KOPT-K1 (cell line): ENCODE measurements around the gene MID2.
"Not testable (repeated sequence)": the region's sequence is repeated elsewhere in the genome, so short reads cannot be mapped to it uniquely, and the experiment has no call there.

Experiments
- H3K27ac ChIP-seq: fragments of 200-600 bp; sonication (generic); 2 replicates; pipeline ENCODE4 v1.5.1; 2016; ENCODE audit warnings: antibody characterized with exemption, mild to moderate bottlenecking, low read depth, low read length; ENCODE audit not compliant: poor library complexity, severe bottlenecking
- H3K36me3 ChIP-seq: fragments of 200-600 bp; sonication (generic); 2 replicates; pipeline ENCODE4 v1.5.1; 2017; ENCODE audit warnings: antibody characterized with exemption, mild to moderate bottlenecking, low read length, moderate library complexity; ENCODE audit not compliant: insufficient read depth
- H3K9me3 ChIP-seq: fragments of 200-600 bp; sonication (generic); 2 replicates; pipeline ENCODE4 v1.5.1; 2017; ENCODE audit warnings: antibody characterized with exemption, low read length, mild to moderate bottlenecking; ENCODE audit not compliant: insufficient read depth, poor library complexity, severe bottlenecking

MID2 gene

DNA sequence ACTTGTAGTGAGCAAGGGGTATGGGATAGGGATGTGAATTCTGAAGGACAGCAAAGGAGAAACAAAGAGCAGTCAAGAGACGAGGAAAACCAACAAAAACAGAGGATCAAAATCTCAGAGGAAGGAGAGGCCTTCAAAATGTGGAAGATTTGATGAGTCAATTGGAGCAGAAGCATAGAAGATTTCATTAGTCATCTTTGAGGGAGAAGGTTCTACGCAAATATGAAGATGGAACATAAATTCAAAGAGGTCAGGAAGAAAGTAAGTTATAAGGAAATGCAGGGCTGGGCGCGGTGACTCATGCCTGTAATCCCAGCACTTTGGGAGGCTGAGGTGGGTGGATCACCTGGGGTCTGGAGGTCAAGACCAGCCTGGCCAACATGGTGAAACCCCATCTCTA, 35.4 kb downstream of the MID2 start:
- Histone ChIP-seq H3K9me3 (no peaks in the 10 kb centered on the region), H3K36me3 (no peaks in the 10 kb centered on the region)

DNA sequence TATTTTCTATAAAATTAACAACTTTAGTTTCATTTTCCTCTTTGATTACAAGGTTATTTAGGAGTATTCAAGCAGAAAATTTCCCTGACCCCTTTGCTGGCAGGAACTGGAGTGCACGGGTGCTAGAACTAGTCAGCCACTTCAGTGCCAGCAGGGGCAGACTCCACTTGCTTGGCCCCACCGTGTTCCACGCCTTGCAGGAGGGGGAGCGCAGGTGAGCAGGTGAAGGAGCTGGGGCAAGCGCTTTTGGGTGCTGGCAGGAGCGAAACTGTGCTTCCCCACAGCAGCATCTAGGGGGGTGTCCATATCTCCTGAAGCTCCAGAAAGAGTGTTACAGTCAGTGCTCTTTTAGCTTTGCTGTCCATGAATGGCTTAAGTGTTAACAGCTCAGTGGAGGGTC, 45.5 kb downstream of the MID2 start:
- H3K36me3 ChIP-seq = no peaks in the 10 kb centered on the region
- no peak overlapping the region for H3K27ac ChIP-seq
- no peaks in the 10 kb centered on the region for H3K9me3 ChIP-seq

More for the DNA sequence above, 35.4 kb downstream of the MID2 start:
- H3K27ac ChIP-seq = no peak overlapping the region

DNA sequence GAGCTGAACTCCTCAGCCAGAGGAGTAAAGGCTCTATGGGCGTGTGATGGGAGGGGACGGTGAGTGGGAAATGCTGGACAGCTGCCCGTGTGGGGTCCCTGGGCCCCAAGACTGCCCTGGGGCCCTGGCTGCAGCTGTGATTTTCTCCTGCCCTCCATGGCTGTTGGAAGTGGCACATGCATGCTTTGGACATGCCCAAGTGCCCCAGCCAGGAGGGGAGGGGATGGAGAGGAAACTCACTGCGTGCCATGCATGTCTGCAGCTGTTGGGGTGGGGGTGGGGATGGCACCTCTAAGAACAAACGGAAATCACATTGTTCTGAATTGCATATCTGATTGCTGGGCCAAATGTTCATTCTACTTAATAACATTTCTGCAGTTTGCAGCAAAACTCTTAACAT, 52.4 kb downstream of the MID2 start:
- H3K36me3 ChIP-seq = no peaks in the 10 kb centered on the region
- H3K27ac ChIP-seq = no peak overlapping the region
- no peaks in the 10 kb centered on the region for H3K9me3 ChIP-seq

DNA sequence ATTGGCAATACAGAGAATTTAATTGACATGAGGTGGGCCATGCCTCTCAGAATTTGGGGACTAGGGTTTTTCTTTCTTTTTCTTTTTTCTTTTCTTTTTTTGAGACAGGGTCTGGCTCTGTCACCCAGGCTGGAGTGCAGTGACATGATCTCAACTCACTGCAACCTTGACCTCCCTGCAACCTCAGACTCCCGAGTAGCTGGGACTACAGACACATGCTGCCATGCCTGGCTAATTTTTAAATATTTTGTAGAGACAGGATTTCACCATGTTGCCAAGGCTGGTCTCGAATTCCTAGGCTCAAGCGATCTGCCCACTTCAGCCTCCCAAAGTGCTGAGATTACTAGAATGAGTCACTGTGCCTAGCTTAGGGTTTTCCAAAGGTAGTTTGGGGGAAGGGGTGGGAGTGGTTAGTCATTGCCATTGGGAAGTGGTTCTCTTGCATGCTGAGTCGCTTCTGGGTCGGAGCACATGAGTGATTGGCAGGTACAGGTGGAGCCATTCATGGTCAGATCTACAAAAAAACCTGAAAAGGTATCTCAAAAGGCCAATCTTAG, 54.5 kb downstream of the MID2 start:
- Histone ChIP-seq H3K36me3 (no peaks in the 10 kb centered on the region), H3K27ac (no peak overlapping the region), H3K9me3 (no peaks in the 10 kb centered on the region)

DNA sequence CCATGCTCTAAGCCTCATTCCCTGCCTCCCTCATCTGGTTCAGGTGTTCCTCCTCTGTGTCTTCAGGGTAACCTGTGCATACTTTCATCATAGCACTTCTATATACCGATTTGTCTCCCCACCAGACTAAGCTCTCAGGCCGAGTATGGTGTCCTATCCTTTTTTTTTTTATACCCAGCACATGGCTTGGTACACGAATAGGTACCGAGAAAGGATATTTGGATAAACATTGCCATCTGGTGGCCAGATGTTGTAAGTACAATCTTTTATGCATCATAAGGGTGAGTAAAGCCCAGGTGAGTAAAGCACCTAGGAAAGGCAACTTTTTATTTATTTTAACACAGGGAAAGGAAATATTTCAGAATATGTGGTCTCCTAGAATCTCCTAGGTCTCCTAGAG, 68.4 kb downstream of the MID2 start:
- Histone ChIP-seq H3K9me3 (peaks cover 10% of the 10 kb centered on the region), H3K27ac (no peak overlapping the region)

DNA sequence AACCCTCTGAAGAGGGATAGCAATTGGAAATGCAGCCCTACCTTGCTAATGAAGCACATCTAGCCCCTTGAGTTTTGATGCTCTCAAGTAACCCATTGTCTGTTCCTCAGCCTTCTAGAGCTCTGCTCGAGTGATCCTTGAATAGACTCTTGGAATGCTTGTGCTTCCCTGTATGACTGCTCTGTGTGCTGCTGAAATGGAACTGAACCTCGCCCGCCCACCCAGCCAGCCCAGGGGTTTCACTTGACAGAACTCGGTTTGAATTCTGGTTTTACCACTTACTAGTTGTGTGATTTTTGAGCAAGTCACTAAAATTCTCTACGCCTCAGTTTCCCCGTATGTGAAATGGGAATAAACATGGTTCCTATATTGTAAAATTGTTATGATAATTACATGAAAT, 77.1 kb downstream of the MID2 start:
- H3K9me3 ChIP-seq = no peaks in the 10 kb centered on the region
- H3K36me3 ChIP-seq = no peaks in the 10 kb centered on the region
- no peak overlapping the region for H3K27ac ChIP-seq

More for the DNA sequence above, 68.4 kb downstream of the MID2 start:
- no peaks in the 10 kb centered on the region for H3K36me3 ChIP-seq

DNA sequence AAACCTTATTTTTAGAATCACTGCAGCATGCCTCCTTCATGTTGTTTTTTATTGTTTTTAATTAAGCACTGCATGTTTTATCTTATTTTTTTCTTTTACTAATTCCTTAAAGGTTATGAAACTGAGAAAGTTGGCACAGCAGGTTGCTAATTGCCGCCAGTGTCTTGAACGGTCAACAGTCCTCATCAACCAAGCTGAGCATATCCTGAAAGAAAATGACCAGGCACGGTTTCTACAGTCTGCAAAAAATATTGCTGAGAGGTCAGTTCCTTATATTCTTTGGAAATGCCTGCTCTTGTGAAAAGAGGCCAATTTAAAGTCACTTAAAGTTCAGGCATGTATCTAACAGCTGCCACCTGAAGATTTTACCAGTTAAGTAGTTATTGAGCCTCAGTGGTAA, 79.7 kb downstream of the MID2 start:
- Histone ChIP-seq H3K36me3 (no peaks in the 10 kb centered on the region), H3K9me3 (no peaks in the 10 kb centered on the region), H3K27ac (no peak overlapping the region)

DNA sequence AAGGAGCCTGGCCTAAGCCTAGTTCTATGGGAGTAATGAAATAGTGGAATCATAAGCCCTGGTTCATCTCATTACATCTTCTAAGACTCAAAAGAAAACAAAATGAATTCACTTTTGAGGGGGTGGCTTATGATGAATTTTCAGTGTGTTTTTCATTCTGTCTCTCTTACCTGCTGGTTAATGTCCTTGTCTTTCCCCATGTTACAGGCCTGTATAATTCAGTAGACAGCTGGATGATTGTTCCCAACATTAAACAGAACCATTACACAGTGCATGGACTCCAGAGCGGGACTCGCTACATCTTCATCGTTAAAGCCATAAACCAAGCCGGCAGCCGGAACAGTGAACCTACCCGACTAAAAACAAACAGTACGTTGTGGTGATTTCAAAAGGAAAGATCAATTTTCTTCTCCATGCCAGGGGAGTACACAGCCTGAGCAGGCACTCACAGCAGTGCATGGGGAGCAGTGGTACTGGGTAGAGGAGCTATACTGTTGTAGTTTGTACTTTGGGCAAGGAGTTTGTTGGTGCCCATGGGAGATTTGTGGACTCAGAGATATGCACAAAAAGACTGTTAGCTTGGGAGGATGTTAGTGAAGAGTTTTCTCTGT, 98.6 kb downstream of the MID2 start:
- Histone ChIP-seq H3K27ac (no peak overlapping the region), H3K9me3 (no peaks in the 10 kb centered on the region), H3K36me3 (no peaks in the 10 kb centered on the region)

DNA sequence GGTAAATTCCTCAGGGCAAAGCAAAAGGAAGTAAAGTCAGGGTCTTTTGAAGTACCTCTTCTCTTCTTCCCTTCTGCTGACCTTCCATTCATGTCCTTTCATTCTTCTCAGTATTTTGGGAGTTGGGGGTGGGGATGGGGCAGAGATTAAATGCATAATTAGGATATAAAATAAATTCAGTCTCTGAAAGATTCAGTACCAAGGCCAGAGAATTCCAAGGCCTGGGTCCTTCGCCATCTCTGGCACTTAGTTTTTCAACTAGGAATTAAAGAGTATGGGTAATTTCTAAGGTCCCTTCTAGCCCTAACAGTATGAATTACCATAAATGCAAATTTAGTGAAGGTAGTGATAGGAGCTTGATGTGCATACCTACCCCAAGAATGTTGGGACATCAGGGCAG, 108.6 kb downstream of the MID2 start:
- Histone ChIP-seq H3K9me3 (no peaks in the 10 kb centered on the region), H3K36me3 (no peaks in the 10 kb centered on the region), H3K27ac (no peak overlapping the region)

DNA sequence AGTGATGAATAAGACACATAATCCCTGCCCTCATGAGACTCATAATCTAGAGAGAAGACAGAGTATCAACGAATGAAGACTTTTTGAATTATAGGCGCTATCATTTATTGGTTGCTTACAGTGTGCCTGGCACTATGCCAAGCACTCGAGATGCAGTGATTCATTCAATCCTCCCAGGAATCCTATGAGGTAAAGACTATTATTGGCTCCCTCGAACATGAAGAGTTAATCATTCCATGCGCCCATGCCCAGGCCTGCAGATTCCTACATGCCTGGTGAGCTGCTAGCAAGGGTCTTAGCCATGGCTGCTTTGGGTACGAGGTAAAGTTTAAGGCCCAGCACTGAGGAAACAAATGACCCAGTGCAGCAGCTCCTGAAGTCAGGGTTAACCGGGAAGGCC, 109.5 kb downstream of the MID2 start:
- no peak overlapping the region for H3K27ac ChIP-seq
- H3K9me3 ChIP-seq = no peaks in the 10 kb centered on the region

DNA sequence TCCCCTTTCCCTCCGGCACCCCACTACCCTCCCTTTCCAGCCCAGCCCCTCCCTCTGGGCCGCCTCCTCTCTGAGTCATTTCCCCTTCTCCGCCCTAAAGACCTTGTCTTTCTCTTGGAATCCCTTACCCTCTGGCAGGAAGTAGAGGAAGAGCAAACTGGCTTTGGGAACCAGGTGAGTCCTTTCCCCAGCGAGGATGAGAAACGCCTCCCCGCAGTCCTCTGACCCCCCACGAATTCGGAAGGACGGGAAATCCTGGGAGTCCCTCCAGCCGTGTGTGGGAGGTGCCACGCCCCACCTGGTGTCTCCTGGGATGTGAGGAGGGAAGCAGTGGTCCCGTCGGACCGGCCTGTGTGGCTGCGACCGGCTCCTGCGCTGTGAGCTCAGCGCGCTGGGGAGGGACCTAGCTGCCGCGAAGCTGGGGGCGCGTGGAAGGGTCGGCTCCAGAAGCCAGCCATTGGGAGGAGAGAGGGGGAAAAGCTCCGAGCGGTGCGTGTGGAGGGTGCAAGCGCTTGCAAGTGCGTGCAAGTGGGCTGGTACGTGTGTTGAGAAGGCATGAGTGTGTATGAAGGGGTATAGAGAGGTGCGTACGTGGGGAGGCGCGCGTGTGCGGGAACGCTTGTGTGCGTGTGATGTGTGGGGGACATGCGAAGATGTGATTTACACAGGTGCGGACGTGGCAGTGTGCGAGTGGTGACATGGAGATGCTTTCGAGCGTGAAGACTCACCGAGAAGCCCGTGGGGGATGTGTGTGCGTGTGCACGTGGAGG, 110.2 kb downstream of the MID2 start:
- Histone ChIP-seq H3K27ac (no peak overlapping the region), H3K9me3 (no peaks in the 10 kb centered on the region), H3K36me3 (no peaks in the 10 kb centered on the region)

More for the DNA sequence above, 109.5 kb downstream of the MID2 start:
- H3K36me3 ChIP-seq = no peaks in the 10 kb centered on the region

DNA sequence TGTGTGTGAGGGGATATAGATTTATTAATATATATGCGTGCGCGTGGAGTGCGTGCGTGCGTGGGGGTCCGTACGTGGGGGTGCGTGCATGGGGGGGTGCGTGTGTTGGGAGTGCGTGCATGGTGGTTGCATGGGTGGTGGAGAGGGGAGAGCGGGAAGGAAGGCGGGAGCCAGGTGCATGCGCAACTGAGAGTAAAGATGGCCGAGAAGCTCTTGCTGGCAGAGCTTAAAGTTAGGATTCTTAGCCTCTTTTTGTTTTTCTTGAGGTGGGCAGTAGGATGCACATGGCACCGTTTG, 110.7 kb downstream of the MID2 start:
- Histone ChIP-seq H3K36me3 (no peaks in the 10 kb centered on the region), H3K27ac (no peak overlapping the region), H3K9me3 (no peaks in the 10 kb centered on the region)

DNA sequence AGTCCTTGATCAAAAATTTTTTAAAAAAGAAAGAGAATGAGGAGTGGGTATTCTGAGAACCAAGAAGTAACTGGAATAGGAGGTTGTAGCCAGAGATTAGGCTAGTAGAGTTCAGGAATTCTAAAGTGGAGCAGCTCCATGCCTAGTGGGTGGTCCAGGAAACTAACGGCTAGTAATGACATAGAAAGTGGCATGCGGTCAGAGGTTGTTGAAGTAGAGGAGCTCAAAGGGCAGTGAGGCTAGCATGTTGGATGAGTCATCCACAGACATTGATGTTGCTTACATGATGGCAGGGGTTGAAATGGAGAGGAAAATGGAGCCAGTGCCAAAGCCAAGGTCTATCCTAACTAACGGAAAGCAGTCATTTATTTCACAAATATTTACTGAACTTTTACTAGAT, 114.4 kb downstream of the MID2 start:
- H3K9me3 ChIP-seq = no peaks in the 10 kb centered on the region
- H3K27ac ChIP-seq = no peak overlapping the region
- no peaks in the 10 kb centered on the region for H3K36me3 ChIP-seq

DNA sequence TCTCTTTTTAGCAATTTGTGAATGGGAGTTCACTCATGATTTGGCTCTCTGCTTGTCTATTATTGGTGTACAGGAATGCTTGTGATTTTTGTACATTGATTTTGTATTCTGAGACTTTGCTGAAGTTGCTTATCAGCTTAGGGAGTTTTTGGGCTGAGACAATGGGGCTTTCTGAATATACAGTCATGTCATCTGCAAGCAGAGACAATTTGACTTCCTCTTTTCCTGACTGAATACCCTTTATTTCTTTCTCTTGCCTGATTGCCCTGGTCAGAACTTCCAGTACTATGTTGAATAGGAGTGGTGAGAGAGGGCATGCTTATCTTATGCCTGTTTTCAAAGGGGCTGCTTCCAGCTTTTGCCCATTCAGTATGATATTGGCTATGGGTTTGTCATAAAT, 129.7 kb downstream of the MID2 start:
- not testable (repeated sequence) for H3K27ac ChIP-seq, H3K36me3 ChIP-seq, H3K9me3 ChIP-seq

DNA sequence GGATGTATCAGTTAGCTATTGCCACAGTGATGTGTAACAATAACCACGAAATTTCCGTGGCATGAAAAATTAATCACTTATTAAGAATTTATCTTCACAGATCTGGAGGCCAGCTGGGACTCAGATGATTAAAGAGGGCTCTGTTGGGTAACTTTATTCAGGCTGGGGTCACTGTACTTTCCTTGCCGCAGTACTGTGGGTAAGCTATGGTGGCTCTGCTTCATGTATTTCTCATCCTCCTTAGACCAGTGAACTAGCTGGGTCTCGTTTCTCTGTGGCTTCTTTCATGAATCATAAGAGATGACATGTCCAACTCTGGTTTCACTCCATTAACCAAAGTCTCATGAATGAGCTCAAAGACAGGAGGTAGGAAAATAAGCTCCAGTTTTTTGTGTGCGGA, 143.0 kb downstream of the MID2 start:
- Histone ChIP-seq H3K36me3 (no peaks in the 10 kb centered on the region), H3K27ac (no peak overlapping the region), H3K9me3 (no peaks in the 10 kb centered on the region)

DNA sequence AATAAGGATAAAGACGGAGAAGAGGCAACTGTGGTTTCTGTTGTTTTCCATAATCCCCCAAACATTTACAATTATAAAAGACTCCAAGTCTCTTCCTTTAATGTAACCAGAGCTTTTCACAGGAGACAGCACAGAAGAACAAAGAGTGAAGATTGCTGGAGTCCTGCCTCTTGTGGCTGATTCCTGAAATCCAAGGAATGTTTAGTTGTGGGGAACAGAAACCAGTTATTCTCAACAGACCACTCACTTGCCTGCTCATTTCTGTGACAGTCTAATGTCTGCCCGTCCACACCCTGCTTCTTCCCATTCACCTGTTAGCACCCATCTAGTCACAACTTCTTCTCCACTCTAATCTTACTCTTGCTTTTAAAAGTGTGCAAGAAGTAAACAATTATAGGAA, 144.4 kb downstream of the MID2 start:
- H3K9me3 ChIP-seq = no peaks in the 10 kb centered on the region
- no peak overlapping the region for H3K27ac ChIP-seq
- no peaks in the 10 kb centered on the region for H3K36me3 ChIP-seq
